Tibial artery (tissue), 4 donors: Measurements from ENCODE around the gene CDC45.
A peak's percentile ranks its signal among the peaks of the same experiment; 100 is the strongest.

Experiments used
- DNase-seq, 2 donors: peaks; one replicate each; pipeline ENCODE4 v3.0.0-alpha.2; 2019
- H3K27ac ChIP-seq, 2 donors: fragments of 200-600 bp; sonication (generic) in 1 of 2; 1 replicate in 1 of 2; 2 replicates in 1 of 2; pipeline ENCODE4 v1.5.1; 2018 to 2019; ENCODE audit warnings: mild to moderate bottlenecking in 1 of 2
- H3K27me3 ChIP-seq, 2 donors: fragments of 200-600 bp; sonication (generic) in 1 of 2; one replicate each; pipeline versions ENCODE4 v1.5.1 to v1.6.0; 2016 to 2019
- H3K36me3 ChIP-seq, 3 donors: fragments of 200-600 bp; sonication (generic) in 2 of 3; one replicate each; pipeline ENCODE4 v1.5.1; 2016 to 2019; ENCODE audit warnings: mild to moderate bottlenecking in 2 of 3
- H3K4me1 ChIP-seq, 4 donors: fragments of 200-600 bp; sonication (generic) in 2 of 4; 1 replicate in 3 of 4; 2 replicates in 1 of 4; pipeline ENCODE4 v1.5.1; 2016 to 2019
- H3K4me3 ChIP-seq, 2 donors: fragments of 200-600 bp; sonication (generic) in 1 of 2; 1 replicate in 1 of 2; 2 replicates in 1 of 2; pipeline ENCODE4 v1.5.1; 2018 to 2019; ENCODE audit warnings: mild to moderate bottlenecking in 2 of 2
- H3K9me3 ChIP-seq, 3 donors: fragments of 200-600 bp; sonication (generic) in 1 of 3; one replicate each; pipeline ENCODE4 v1.5.1; 2016 to 2019
- intact Hi-C: fragments of 100-400 bp; cut with DNase I; formaldehyde crosslinking; loops from one replicate; pipeline ENCODE4 v1.15.0; 2023; ENCODE audit warnings: low total_unique reads
- TF ChIP-seq, protein P1 (sequence below), 2 experiments: fragments of 200-600 bp in 1 of 2; fragments of 450-650 bp in 1 of 2; IDR thresholded peaks; one replicate each; pipeline ENCODE4 v1.5.1; 2017 to 2019; ENCODE audit warnings: antibody characterized with exemption in 2 of 2, mild to moderate bottlenecking in 1 of 2, moderate library complexity in 1 of 2

Gene CDC45

GRCh38 chr22:19496324-19496630 is 16.6 kb downstream of the CDC45 start:
- Histone ChIP-seq H3K27ac (no peak overlapping the region), H3K27me3 (no peaks in the 10 kb centered on the region), H3K4me1 (no peaks in the 10 kb centered on the region), H3K9me3 (no peaks in the 10 kb centered on the region), H3K4me3 (no peak overlapping the region), H3K36me3 (no peaks in the 10 kb centered on the region)
- intact Hi-C loops, result loop anchor here (10.0 kb wide), 1 partner anchor 129 kb away; no protein-coding TSS in a partner anchor
- no peak for DNase-seq
- TF ChIP-seq, protein P1, sequence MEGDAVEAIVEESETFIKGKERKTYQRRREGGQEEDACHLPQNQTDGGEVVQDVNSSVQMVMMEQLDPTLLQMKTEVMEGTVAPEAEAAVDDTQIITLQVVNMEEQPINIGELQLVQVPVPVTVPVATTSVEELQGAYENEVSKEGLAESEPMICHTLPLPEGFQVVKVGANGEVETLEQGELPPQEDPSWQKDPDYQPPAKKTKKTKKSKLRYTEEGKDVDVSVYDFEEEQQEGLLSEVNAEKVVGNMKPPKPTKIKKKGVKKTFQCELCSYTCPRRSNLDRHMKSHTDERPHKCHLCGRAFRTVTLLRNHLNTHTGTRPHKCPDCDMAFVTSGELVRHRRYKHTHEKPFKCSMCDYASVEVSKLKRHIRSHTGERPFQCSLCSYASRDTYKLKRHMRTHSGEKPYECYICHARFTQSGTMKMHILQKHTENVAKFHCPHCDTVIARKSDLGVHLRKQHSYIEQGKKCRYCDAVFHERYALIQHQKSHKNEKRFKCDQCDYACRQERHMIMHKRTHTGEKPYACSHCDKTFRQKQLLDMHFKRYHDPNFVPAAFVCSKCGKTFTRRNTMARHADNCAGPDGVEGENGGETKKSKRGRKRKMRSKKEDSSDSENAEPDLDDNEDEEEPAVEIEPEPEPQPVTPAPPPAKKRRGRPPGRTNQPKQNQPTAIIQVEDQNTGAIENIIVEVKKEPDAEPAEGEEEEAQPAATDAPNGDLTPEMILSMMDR (IDR thresholded peaks at IDR 0.05), result no peak

- TF ChIP-seq, protein P1 (IDR thresholded peaks at IDR 0.05), result no peak
- intact Hi-C loops, result loop anchor here (10.0 kb wide), 1 partner anchor 128 kb away; no protein-coding TSS in a partner anchor
- Histone ChIP-seq H3K4me3 (no peak overlapping the region), H3K36me3 (no peaks in the 10 kb centered on the region), H3K27ac (no peak overlapping the region), H3K4me1 (no peaks in the 10 kb centered on the region), H3K9me3 (no peaks in the 10 kb centered on the region), H3K27me3 (no peaks in the 10 kb centered on the region)
- DNase-seq, result peak in 1 of 2 donors; percentile 43
Measured at GRCh38 chr22:19497245-19497644, 17.5 kb downstream of the CDC45 start.

DNA sequence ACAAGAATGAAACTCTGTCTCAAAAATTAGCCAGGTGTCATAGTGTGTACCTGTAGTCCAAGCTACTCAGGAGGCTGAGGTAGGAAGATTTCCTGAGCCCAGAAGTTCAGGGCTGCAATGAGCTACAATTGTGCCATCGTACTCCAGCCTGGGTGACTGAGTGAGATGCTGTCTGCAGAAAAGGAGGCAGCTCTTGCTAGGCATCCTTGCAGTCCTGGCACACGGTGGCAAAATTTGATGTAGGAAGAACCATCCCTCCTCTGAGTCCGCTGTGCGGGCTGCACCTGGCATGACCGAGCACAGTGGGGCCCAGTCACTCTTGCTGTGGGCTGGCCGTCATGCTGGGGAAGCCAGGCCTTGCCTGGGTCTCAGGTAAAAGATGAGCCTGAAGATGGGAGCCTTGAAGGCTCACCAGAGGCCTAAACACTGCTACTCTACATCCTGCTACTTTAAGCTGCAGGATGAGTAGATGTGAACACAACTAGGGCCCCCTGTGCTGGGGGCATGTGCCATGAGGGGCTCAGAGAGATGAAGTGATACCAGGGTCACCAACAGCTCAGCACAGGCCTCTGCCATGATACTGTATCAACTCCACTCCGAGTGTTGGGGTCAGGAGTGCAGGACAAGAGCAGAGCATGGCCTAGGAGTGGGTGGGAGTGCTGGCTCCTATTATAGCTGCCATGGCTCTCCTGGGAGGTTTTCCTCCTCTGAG is 18.6 kb downstream of the CDC45 start:
- intact Hi-C loops, result loop anchor here (10.0 kb wide), 1 partner anchor 126 kb away; no protein-coding TSS in a partner anchor
- H3K27me3 ChIP-seq, result no peaks in the 10 kb centered on the region
- H3K36me3 ChIP-seq, result no peaks in the 10 kb centered on the region
- H3K9me3 ChIP-seq, result no peaks in the 10 kb centered on the region
- H3K27ac ChIP-seq, result no peak overlapping the region
- TF ChIP-seq, protein P1 (IDR thresholded peaks at IDR 0.05), result no peak
- no peaks in the 10 kb centered on the region for H3K4me1 ChIP-seq
- DNase-seq, result peak in 1 of 2 donors; percentile 48
- no peak overlapping the region for H3K4me3 ChIP-seq

- no peak overlapping the region for H3K4me3 ChIP-seq
- no peaks in the 10 kb centered on the region for H3K36me3 ChIP-seq
- peak in 1 of 2 donors; percentile 42 for DNase-seq
- no peak overlapping the region for H3K27ac ChIP-seq
- intact Hi-C loops, result loop anchor here (10.0 kb wide), 1 partner anchor 126 kb away; no protein-coding TSS in a partner anchor
- TF ChIP-seq, protein P1 (IDR thresholded peaks at IDR 0.05), result no peak
- no peaks in the 10 kb centered on the region for H3K4me1 ChIP-seq
- no peaks in the 10 kb centered on the region for H3K9me3 ChIP-seq
- no peaks in the 10 kb centered on the region for H3K27me3 ChIP-seq
Measured at GRCh38 chr22:19498866-19499190, 19.1 kb downstream of the CDC45 start.

DNA sequence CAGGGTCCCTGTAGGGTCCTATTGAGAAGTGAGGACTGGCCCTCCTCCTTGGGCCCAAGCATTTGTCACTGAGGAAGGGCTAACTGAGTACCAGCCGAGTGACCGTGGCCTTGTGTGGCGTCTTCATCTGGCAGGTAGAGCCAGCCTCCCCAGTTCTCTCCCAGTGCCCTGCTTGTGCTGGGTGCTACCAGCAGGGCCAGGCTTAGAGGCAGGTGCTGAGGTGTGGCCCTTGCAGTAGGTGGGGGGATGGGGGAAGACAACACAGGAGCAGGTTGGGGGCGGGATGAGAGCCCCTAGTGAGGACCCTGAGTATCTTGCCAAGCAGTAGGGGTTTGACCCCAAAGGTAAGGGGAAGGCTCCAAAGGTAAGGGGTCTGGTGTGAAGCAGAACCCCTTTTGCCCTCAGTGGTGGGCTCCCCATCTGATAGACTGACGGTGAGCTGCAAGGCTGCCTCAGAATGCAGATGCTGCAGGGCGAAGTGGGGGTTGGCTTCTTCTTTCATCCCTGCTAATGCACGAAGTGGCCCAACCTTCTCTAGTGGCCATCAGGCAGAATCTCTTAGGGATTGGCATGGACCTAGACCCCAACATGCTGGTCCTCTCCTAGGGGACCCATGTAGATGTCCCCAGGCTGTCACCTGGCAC is 19.6 kb downstream of the CDC45 start:
- Histone ChIP-seq H3K9me3 (no peaks in the 10 kb centered on the region), H3K4me1 (no peaks in the 10 kb centered on the region), H3K4me3 (no peak overlapping the region), H3K27me3 (no peaks in the 10 kb centered on the region), H3K27ac (no peak overlapping the region), H3K36me3 (no peaks in the 10 kb centered on the region)
- peak in 1 of 2 donors; percentile 33 for DNase-seq
- TF ChIP-seq, protein P1 (IDR thresholded peaks at IDR 0.05), result no peak
- intact Hi-C loops, result loop anchor here (10.0 kb wide), 1 partner anchor 125 kb away; no protein-coding TSS in a partner anchor
